Activated naive CD4-positive, alpha-beta T cell treated with anti-CD3 and anti-CD28 coated beads for 36 hours (primary cell): ENCODE measurements around the gene TOMT. TPM values are rescaled to one million over a fixed set of nuclear protein-coding genes. Genes with fewer than 3 reads are reported as not detected.
"Not testable (repeated sequence)": the region's sequence is repeated elsewhere in the genome, so short reads cannot be mapped to it uniquely, and the experiment has no call there.

ENCODE experiments used
- CTCF ChIA-PET: fragments of 350-600 bp; sonication (Branson Sonifier 250); formaldehyde crosslinking; loops from one replicate; lab custom pipeline; 2021; ENCODE audit warnings: antibody characterized with exemption; lab: Charles Lee
- DNase-seq: peaks from one replicate; pipeline ENCODE4 v3.0.0-alpha.2; 2020
- H3K27ac Mint-ChIP-seq: one replicate; pipeline ENCODE4 v1.8.0; 2021; ENCODE audit warnings: mild to moderate bottlenecking, mixed read lengths
- H3K27me3 Mint-ChIP-seq: one replicate; pipeline ENCODE4 v1.8.0; 2021; ENCODE audit warnings: low read depth, mixed read lengths
- H3K36me3 Mint-ChIP-seq: one replicate; pipeline ENCODE4 v1.8.0; 2021; ENCODE audit warnings: low read depth, mixed read lengths
- H3K4me1 Mint-ChIP-seq: one replicate; pipeline ENCODE4 v1.8.0; 2021; ENCODE audit warnings: low read depth, mixed read lengths
- H3K4me3 Mint-ChIP-seq: one replicate; pipeline ENCODE4 v1.8.0; 2021; ENCODE audit warnings: mild to moderate bottlenecking, moderate library complexity, mixed read lengths
- H3K9me3 Mint-ChIP-seq: one replicate; pipeline ENCODE4 v1.8.0; 2021; ENCODE audit warnings: mixed read lengths
- intact Hi-C: fragments of 100-400 bp; cut with micrococcal nuclease; formaldehyde crosslinking; loops from one replicate; pipeline ENCODE4 v1.15.1; 2023
- total RNA-seq, 2 experiments: library from RNA; stranded (reverse); gene quantifications; one replicate each; pipeline ENCODE4 v1.2.3, GENCODE V29; 2021

Gene TOMT
- total RNA-seq, 2 experiments from 2014 or later = not detected

GRCh38 chr11:72135473-72135872 is 29.7 kb downstream of the TOMT start, which contains the start of gene FOLR3:
Gene FOLR3 (plus strand): TSS chr11:72135725. CDS start chr11:72135953, 228 bp downstream.
- CTCF ChIA-PET, H3K36me3 Mint-ChIP-seq, intact Hi-C loops, DNase-seq, H3K4me1 Mint-ChIP-seq, H3K27ac Mint-ChIP-seq, H3K27me3 Mint-ChIP-seq, H3K9me3 Mint-ChIP-seq, H3K4me3 Mint-ChIP-seq: not testable (repeated sequence)

GRCh38 chr11:72135891-72136683 is 30.4 kb downstream of the TOMT start:
- no peak for DNase-seq
- CTCF ChIA-PET = no interaction called here
- H3K27me3 Mint-ChIP-seq = peaks cover 3% of the 10 kb centered on the region
- no peaks in the 10 kb centered on the region for H3K4me1 Mint-ChIP-seq
- H3K27ac Mint-ChIP-seq = no peak overlapping the region
- intact Hi-C loops = no loop called here
- H3K4me3 Mint-ChIP-seq = no peak overlapping the region
- no peaks in the 10 kb centered on the region for H3K36me3 Mint-ChIP-seq
- H3K9me3 Mint-ChIP-seq = no peaks in the 10 kb centered on the region

- H3K27ac Mint-ChIP-seq = no peak overlapping the region
- no peaks in the 10 kb centered on the region for H3K9me3 Mint-ChIP-seq
- no peaks in the 10 kb centered on the region for H3K27me3 Mint-ChIP-seq
- no peak for DNase-seq
- intact Hi-C loops = no loop called here
- no peaks in the 10 kb centered on the region for H3K36me3 Mint-ChIP-seq
- no peaks in the 10 kb centered on the region for H3K4me1 Mint-ChIP-seq
- H3K4me3 Mint-ChIP-seq = no peak overlapping the region
- CTCF ChIA-PET = interaction anchor here (0.6 kb wide), 2 partner anchors 90 to 240 kb away, joined by 3 read pairs; no protein-coding TSS in a partner anchor
Observed at GRCh38 chr11:72136684-72137262, 31.0 kb downstream of the TOMT start.

- Mint-ChIP-seq H3K4me1 (peaks cover under 1% of the 10 kb centered on the region), H3K4me3 (no peak overlapping the region), H3K36me3 (no peaks in the 10 kb centered on the region), H3K27me3 (no peaks in the 10 kb centered on the region), H3K27ac (no peak overlapping the region), H3K9me3 (no peaks in the 10 kb centered on the region)
- intact Hi-C loops = no loop called here
- CTCF ChIA-PET = interaction anchor here (0.5 to 1.4 kb wide), 2 partner anchors 8 to 267 kb away, joined by 3 to 5 read pairs; no protein-coding TSS in a partner anchor
- DNase-seq = no peak
Observed at GRCh38 chr11:72138821-72139390, 33.2 kb downstream of the TOMT start.

- intact Hi-C loops = no loop called here
- Mint-ChIP-seq H3K9me3 (no peaks in the 10 kb centered on the region), H3K27ac (no peak overlapping the region), H3K27me3 (no peaks in the 10 kb centered on the region), H3K4me3 (no peak overlapping the region), H3K4me1 (peaks cover 1% of the 10 kb centered on the region), H3K36me3 (no peaks in the 10 kb centered on the region)
- CTCF ChIA-PET = interaction anchor here (0.5 kb wide), 1 partner anchor 266 kb away, joined by 5 read pairs; no protein-coding TSS in a partner anchor
- no peak for DNase-seq
Observed at GRCh38 chr11:72139500-72139899, 33.8 kb downstream of the TOMT start.

- intact Hi-C loops = loop anchor here (5.0 kb wide), 1 partner anchor 228 kb away; no protein-coding TSS in a partner anchor
Observed at GRCh38 chr11:72140661-72141060, 34.9 kb downstream of the TOMT start.

GRCh38 chr11:72141066-72141465 is 35.3 kb downstream of the TOMT start:
- CTCF ChIA-PET = interaction anchor here (1.0 to 1.4 kb wide), 2 partner anchors 58 to 116 kb away, joined by 3 to 4 read pairs; no protein-coding TSS in a partner anchor
- DNase-seq = no peak
- intact Hi-C loops = loop anchor here (5.0 kb wide), 1 partner anchor 229 kb away; no protein-coding TSS in a partner anchor
- Mint-ChIP-seq H3K9me3 (no peaks in the 10 kb centered on the region), H3K27me3 (no peaks in the 10 kb centered on the region), H3K4me1 (peaks cover 1% of the 10 kb centered on the region), H3K4me3 (no peak overlapping the region), H3K27ac (no peak overlapping the region), H3K36me3 (no peaks in the 10 kb centered on the region)

More at GRCh38 chr11:72140661-72141060, 34.9 kb downstream of the TOMT start:
- Mint-ChIP-seq H3K36me3 (no peaks in the 10 kb centered on the region), H3K4me3 (no peak overlapping the region), H3K27ac (no peak overlapping the region), H3K4me1 (peaks cover 1% of the 10 kb centered on the region), H3K27me3 (no peaks in the 10 kb centered on the region), H3K9me3 (no peaks in the 10 kb centered on the region)
- CTCF ChIA-PET = interaction anchor here (1.0 to 1.4 kb wide), 2 partner anchors 58 to 115 kb away, joined by 3 to 4 read pairs; no protein-coding TSS in a partner anchor
- no peak for DNase-seq

- not testable (repeated sequence) for H3K27me3 Mint-ChIP-seq
Observed at GRCh38 chr11:72142086-72142485, 36.4 kb downstream of the TOMT start.

GRCh38 chr11:72142543-72142942 is 36.8 kb downstream of the TOMT start:
- not testable (repeated sequence) for H3K9me3 Mint-ChIP-seq, H3K4me3 Mint-ChIP-seq, H3K27me3 Mint-ChIP-seq, H3K4me1 Mint-ChIP-seq, H3K36me3 Mint-ChIP-seq, H3K27ac Mint-ChIP-seq, DNase-seq
- intact Hi-C loops = loop anchor here (5.0 kb wide), 1 partner anchor 230 kb away; no protein-coding TSS in a partner anchor
- CTCF ChIA-PET = interaction anchor here (1.2 to 3.5 kb wide), 2 partner anchors 13 to 117 kb away, joined by 3 to 33 read pairs; no protein-coding TSS in a partner anchor

More at GRCh38 chr11:72142086-72142485, 36.4 kb downstream of the TOMT start:
- H3K36me3 Mint-ChIP-seq, DNase-seq, H3K4me3 Mint-ChIP-seq, H3K4me1 Mint-ChIP-seq, H3K27ac Mint-ChIP-seq, H3K9me3 Mint-ChIP-seq: not testable (repeated sequence)
- CTCF ChIA-PET = interaction anchor here (1.4 kb wide), 1 partner anchor 117 kb away, joined by 3 read pairs; no protein-coding TSS in a partner anchor
- intact Hi-C loops = loop anchor here (5.0 kb wide), 1 partner anchor 230 kb away; no protein-coding TSS in a partner anchor

- no peak for DNase-seq
- H3K9me3 Mint-ChIP-seq = no peaks in the 10 kb centered on the region
- intact Hi-C loops = loop anchor here (1.0 to 5.0 kb wide), 4 partner anchors 32 to 233 kb away; partner anchors contain the start of gene ANAPC15
- H3K27me3 Mint-ChIP-seq = no peaks in the 10 kb centered on the region
- CTCF ChIA-PET = interaction anchor here (0.6 to 3.5 kb wide), 24 partner anchors 9 to 379 kb away, joined by 3 to 33 read pairs (median 6); no protein-coding TSS in a partner anchor
- no peak overlapping the region for H3K4me3 Mint-ChIP-seq
- no peak overlapping the region for H3K27ac Mint-ChIP-seq
- peaks cover 1% of the 10 kb centered on the region for H3K4me1 Mint-ChIP-seq
- H3K36me3 Mint-ChIP-seq = no peaks in the 10 kb centered on the region
Observed at GRCh38 chr11:72144807-72145565, 39.3 kb downstream of the TOMT start.

- Mint-ChIP-seq H3K36me3 (no peaks in the 10 kb centered on the region), H3K4me3 (no peak overlapping the region), H3K27ac (no peak overlapping the region), H3K9me3 (no peaks in the 10 kb centered on the region), H3K27me3 (no peaks in the 10 kb centered on the region), H3K4me1 (peaks cover 1% of the 10 kb centered on the region)
- DNase-seq = no peak
- intact Hi-C loops = no loop called here
- CTCF ChIA-PET = interaction anchor here (0.6 to 1.5 kb wide), 5 partner anchors 9 to 284 kb away, joined by 3 to 5 read pairs (median 3); no protein-coding TSS in a partner anchor
Observed at GRCh38 chr11:72146625-72147024, 40.9 kb downstream of the TOMT start.
